BE2C (cell line): ENCODE measurements around the gene ARHGAP18.

Experiments
- DNase-seq: peaks from one replicate; pipeline ENCODE4 v3.0.0-alpha.2; 2020
- H3K27me3 ChIP-seq: fragments of 250-450 bp; sonication (Bioruptor Pico); 2 replicates; pipeline ENCODE4 v1.5.1; 2020; ENCODE audit warnings: mild to moderate bottlenecking
- H3K36me3 ChIP-seq: fragments of 250-450 bp; sonication (Bioruptor Pico); 2 replicates; pipeline ENCODE4 v1.5.1; 2020; ENCODE audit warnings: mild to moderate bottlenecking
- H3K4me1 ChIP-seq: fragments of 250-450 bp; sonication (Bioruptor Pico); 2 replicates; pipeline ENCODE4 v1.5.1; 2020
- H3K4me3 ChIP-seq: 2 replicates; pipeline ENCODE4 v1.5.1; 2011; ENCODE audit warnings: low read depth, low read length
- H3K9me3 ChIP-seq: fragments of 250-450 bp; sonication (Bioruptor Pico); 2 replicates; pipeline ENCODE4 v1.5.1; 2020
- CTCF ChIP-seq: IDR thresholded peaks from 2 replicates; pipeline ENCODE4 v1.5.1; 2012; ENCODE audit warnings: mild to moderate bottlenecking, low read depth, low read length

Gene ARHGAP18

GRCh38 chr6:129621252-129621651 is 88.7 kb downstream of the ARHGAP18 start:
- peak; percentile 24 for DNase-seq
- no peak overlapping the region for H3K4me3 ChIP-seq
- H3K27me3 ChIP-seq = no peaks in the 10 kb centered on the region
- no peaks in the 10 kb centered on the region for H3K36me3 ChIP-seq
- no peaks in the 10 kb centered on the region for H3K4me1 ChIP-seq
- TF ChIP-seq CTCF = peak; percentile 58
- H3K9me3 ChIP-seq = no peaks in the 10 kb centered on the region

- no peaks in the 10 kb centered on the region for H3K4me1 ChIP-seq
- no peak for DNase-seq
- TF ChIP-seq CTCF = no peak
- no peak overlapping the region for H3K4me3 ChIP-seq
- H3K27me3 ChIP-seq = no peaks in the 10 kb centered on the region
- H3K36me3 ChIP-seq = no peaks in the 10 kb centered on the region
- no peaks in the 10 kb centered on the region for H3K9me3 ChIP-seq
Observed at GRCh38 chr6:129620234-129620610, 89.8 kb downstream of the ARHGAP18 start.

DNA sequence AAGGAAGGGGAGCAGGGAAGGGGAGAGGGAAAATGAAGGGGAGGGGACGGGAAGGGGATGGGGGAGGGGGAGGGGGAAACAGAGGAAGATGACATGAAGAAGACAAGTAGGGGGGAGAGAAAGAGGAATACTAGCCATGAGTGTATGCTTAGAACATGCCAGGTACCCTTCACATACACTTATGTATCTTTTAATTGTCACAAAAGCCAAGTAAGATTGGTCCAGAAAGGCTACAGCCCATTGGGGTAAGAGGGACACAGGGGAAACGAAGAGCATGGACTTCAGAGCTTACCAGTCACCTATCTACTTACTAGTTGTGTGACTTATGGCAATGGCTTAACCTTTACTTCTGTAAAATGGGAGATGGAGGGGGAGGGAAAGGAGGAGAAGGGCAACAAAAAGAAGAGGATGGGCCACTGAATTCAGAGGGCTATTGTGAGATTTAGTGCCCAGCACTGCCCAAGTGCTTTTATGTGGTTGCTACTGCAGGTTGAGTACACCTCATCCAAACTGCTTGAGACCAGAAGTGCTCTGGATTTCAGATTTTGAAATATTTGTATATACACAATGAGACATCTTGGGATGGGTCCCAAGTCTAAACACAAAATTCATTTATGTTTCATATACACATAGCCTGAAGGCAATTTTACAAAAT is 90.3 kb downstream of the ARHGAP18 start:
- DNase-seq = no peak
- no peak overlapping the region for H3K4me3 ChIP-seq
- no peaks in the 10 kb centered on the region for H3K27me3 ChIP-seq
- H3K9me3 ChIP-seq = no peaks in the 10 kb centered on the region
- no peak for TF ChIP-seq CTCF
- H3K36me3 ChIP-seq = no peaks in the 10 kb centered on the region
- H3K4me1 ChIP-seq = no peaks in the 10 kb centered on the region

- Histone ChIP-seq H3K36me3 (no peaks in the 10 kb centered on the region), H3K4me1 (no peaks in the 10 kb centered on the region), H3K4me3 (no peak overlapping the region), H3K9me3 (no peaks in the 10 kb centered on the region), H3K27me3 (no peaks in the 10 kb centered on the region)
- DNase-seq = no peak
- TF ChIP-seq CTCF = no peak
Observed at GRCh38 chr6:129617986-129618385, 92.0 kb downstream of the ARHGAP18 start.

GRCh38 chr6:129615496-129615895 is 94.5 kb downstream of the ARHGAP18 start:
- TF ChIP-seq CTCF = no peak
- Histone ChIP-seq H3K36me3 (no peaks in the 10 kb centered on the region), H3K27me3 (no peaks in the 10 kb centered on the region), H3K9me3 (no peaks in the 10 kb centered on the region), H3K4me1 (no peaks in the 10 kb centered on the region), H3K4me3 (no peak overlapping the region)
- no peak for DNase-seq

DNA sequence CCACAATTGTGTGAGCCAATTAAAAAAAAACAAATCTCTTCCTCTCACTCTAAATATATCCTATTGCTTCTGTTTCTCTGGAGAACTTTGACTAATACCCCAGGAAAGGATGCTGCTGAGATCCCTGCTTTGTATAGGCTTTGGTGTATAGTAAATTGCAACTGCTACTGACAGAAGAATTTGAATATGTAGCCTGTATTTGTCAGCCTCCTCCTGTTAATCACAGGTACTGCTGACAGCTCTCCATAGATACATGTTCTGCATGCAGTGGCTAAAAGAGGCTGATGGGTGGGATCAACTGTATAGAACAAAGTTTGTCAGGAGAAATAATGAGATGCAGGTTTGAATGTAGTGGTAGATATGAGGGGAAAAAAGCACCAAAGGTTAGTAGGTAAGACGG is 95.0 kb downstream of the ARHGAP18 start:
- Histone ChIP-seq H3K27me3 (no peaks in the 10 kb centered on the region), H3K9me3 (no peaks in the 10 kb centered on the region), H3K4me3 (no peak overlapping the region), H3K36me3 (no peaks in the 10 kb centered on the region), H3K4me1 (no peaks in the 10 kb centered on the region)
- no peak for TF ChIP-seq CTCF
- DNase-seq = no peak
